Measurements from ENCODE around the gene CATSPER1.
"Not testable (repeated sequence)": the region's sequence is repeated elsewhere in the genome, so short reads cannot be mapped to it uniquely, and the experiment has no call there.

Gene CATSPER1

DNA sequence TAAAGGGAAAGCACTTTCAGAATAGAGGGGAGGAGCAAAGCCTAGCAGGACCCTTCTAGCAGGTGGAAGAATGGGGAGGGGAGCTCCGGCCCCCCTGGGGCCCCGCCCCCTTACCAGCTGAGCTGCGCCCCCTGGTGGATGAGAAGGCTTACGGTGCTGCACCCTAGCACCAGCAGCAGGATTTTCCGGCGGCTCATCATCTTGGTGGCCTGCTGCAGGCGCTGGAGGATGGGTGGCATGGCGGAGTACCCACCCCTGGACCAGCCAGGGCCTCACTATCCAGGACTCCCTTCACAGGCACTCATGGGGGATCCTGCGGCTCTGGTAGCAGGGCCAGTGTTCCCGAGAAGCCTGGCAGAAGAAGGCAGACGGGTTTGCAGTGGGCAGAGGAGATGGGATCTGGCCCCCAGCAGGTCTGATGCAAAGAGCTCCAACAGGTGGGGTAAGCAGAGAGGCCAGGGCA lies 18.9 kb upstream of the CATSPER1 start:
- DNase-seq (peak; percentile 88), ATAC-seq (peak; percentile 85)
- peaks cover 19% of the 10 kb centered on the region for H3K4me1 Mint-ChIP-seq
- peak overlapping the region; percentile 52 for H3K4me3 Mint-ChIP-seq
- peak overlapping the region; percentile 71 for H3K27ac Mint-ChIP-seq
- no peaks in the 10 kb centered on the region for H3K9me3 Mint-ChIP-seq
- H3K27me3 Mint-ChIP-seq: peaks cover 4% of the 10 kb centered on the region
- H3K36me3 Mint-ChIP-seq (ENCODE audit: low read depth): no peaks in the 10 kb centered on the region

DNA sequence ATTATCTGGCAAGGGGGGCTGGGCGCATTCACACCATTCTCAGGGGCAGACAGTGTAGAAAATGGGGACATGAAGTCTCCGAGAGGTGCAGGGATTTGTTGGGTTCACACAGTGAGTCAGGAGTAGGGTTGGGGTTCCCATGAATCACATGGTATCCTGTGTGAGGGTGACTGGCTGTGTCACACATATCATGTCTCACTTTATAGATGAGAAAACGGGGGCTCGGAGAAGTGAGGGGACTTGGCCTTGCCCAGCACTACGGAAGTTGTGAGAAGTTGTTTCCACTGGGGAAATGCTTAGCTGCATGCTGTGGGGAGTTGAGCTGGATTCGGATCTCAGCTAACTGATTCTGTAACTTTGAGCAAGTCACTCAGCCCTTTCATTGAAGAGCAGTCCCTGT lies 18.5 kb upstream of the CATSPER1 start:
- DNase-seq (no peak), ATAC-seq (peak; percentile 65)
- Mint-ChIP-seq H3K27me3 (peaks cover 4% of the 10 kb centered on the region), H3K27ac (peak overlapping the region; percentile 71), H3K4me1 (peaks cover 19% of the 10 kb centered on the region), H3K9me3 (no peaks in the 10 kb centered on the region), H3K36me3 (ENCODE audit: low read depth) (no peaks in the 10 kb centered on the region), H3K4me3 (peak overlapping the region; percentile 52)

DNA sequence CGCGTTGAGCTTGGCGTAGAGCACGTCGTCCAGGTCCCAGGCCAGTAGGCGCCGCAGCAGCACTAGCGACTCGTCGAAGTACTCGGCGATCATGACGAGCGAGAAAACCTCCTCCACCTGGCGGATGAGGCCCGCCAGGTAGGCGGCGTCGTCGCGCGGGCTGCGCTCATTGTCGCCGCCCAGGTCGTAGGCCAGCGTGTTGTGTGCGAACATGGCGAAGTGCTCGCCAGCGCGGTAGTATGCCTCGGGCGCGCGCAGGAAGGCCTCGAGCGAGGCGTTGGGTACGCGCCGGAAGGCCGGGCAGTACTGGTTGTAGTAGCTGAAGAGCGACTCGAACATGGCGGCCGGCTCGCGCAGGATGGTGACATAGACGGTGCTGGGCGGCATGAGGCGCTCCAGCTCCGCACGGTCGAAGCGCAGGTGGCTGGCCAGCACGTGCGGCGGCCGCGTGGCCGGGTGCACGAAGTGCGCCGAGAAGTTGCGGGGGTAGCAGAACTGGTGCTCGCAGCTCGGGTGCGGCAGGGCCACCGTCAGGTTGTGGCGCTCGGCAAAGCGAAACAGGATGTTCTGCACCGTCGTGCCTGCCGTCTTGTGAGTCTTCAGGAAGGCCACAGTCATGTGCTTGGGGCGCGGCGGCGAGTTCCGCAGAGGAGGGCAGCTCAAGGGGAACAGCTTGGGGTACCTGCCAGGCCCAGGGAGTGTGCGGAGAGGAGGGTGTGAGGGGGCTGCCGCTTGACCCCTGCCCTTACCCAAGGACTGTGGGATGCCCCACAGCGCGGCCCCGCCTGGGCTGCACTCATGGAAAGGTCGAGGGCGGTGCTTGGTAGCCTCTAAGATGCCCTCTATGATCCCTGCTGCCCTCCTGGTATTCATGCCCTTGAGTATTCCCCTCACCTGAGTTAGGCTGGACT lies 17.0 kb upstream of the CATSPER1 start:
- Mint-ChIP-seq H3K9me3 (no peaks in the 10 kb centered on the region), H3K27ac (no peak overlapping the region), H3K4me3 (no peak overlapping the region), H3K36me3 (ENCODE audit: low read depth) (no peaks in the 10 kb centered on the region), H3K4me1 (peaks cover 13% of the 10 kb centered on the region), H3K27me3 (peaks cover 1% of the 10 kb centered on the region)
- DNase-seq (no peak), ATAC-seq (no peak)

DNA sequence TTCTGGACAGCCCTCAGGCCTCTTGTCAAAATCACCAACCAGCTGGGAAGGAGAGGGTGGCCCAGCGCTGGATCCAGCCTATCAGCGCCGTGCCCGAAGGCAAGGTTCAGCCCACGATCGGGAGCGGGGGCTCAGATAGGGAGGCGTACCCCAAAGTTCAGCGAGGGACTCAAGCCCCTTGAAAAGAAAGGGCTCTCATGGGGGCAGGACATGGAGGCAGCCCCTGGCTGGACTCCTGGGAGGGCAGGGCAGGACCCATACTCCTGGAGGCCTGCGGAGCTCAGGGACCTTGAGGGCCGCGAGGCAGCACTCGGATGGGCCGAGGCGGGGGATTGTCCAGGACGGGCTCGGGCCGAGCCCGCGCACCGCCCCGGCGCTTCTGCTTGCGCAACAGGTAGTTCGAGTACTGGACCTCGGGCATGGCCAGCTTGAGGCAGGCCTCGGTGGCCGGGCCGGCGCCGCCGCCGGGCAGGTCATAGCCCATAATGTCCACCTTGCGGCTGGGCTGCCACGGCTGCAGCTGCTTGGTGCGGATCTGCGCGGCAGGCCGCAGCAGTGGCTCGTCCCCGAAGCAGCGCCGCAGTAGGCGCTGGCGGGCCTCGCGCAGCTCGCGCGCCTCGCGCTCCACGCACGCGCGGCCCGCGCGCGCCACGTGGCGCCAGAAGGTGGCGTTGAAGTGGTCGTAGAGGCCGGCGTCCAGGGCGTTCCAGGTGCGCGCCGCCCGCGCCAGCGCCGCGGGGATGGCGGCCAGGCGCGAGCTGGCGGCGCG lies 16.1 kb upstream of the CATSPER1 start:
- H3K36me3 Mint-ChIP-seq (ENCODE audit: low read depth): no peaks in the 10 kb centered on the region
- no peaks in the 10 kb centered on the region for H3K9me3 Mint-ChIP-seq
- H3K4me1 Mint-ChIP-seq: peaks cover 13% of the 10 kb centered on the region
- H3K4me3 Mint-ChIP-seq: no peak overlapping the region
- no peak for DNase-seq
- H3K27me3 Mint-ChIP-seq: peaks cover 1% of the 10 kb centered on the region
- H3K27ac Mint-ChIP-seq: no peak overlapping the region
- no peak for ATAC-seq

DNA sequence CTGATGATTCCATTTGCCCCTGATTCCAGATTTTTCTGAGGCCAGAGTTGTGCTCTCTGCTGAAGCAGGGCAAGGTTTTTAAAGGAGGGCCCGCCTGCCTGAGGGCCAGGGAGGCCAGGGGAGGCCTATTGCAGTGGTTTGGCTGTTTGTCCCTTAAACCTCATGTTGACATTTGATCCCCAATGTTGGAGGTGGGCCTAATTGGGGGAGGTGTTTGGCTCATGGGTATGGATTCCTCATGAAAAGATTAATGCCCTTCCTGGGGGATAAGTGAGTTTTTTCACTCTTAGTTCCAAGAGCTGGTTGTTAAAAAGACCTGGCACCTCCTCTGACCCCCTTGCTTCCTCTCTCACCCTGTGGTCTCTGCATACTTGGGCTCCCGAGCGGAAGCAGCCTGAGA lies 13.5 kb upstream of the CATSPER1 start:
- H3K4me3 Mint-ChIP-seq: no peak overlapping the region
- no peak for DNase-seq
- H3K36me3 Mint-ChIP-seq (ENCODE audit: low read depth): no peaks in the 10 kb centered on the region
- H3K27ac Mint-ChIP-seq: no peak overlapping the region
- no peaks in the 10 kb centered on the region for H3K9me3 Mint-ChIP-seq
- peaks cover 5% of the 10 kb centered on the region for H3K4me1 Mint-ChIP-seq
- H3K27me3 Mint-ChIP-seq: peaks cover 4% of the 10 kb centered on the region
- ATAC-seq: no peak

DNA sequence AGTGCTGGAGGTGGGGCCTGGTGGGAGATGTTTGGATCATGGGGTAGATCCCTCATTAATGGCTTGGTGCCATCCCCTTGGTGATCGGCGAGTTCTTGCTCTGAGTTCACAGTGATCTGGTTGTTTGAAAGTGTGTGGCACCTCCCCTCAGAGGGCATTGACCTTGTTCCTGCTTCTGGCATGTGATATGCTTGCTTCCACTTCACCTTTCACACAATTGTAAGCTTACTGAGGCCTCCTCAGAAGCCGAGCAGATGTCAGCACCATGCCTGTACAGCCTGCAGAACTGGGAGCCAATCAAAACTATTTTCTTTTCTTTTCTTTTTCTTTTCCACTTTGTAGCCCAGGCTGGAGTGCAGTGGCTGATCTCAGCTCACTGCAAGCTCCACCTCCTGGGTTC lies 11.0 kb upstream of the CATSPER1 start:
- Mint-ChIP-seq H3K4me3 (no peak overlapping the region), H3K4me1 (no peaks in the 10 kb centered on the region), H3K27me3 (peaks cover 4% of the 10 kb centered on the region), H3K27ac (no peak overlapping the region), H3K9me3 (no peaks in the 10 kb centered on the region), H3K36me3 (ENCODE audit: low read depth) (no peaks in the 10 kb centered on the region)
- DNase-seq (no peak), ATAC-seq (no peak)

DNA sequence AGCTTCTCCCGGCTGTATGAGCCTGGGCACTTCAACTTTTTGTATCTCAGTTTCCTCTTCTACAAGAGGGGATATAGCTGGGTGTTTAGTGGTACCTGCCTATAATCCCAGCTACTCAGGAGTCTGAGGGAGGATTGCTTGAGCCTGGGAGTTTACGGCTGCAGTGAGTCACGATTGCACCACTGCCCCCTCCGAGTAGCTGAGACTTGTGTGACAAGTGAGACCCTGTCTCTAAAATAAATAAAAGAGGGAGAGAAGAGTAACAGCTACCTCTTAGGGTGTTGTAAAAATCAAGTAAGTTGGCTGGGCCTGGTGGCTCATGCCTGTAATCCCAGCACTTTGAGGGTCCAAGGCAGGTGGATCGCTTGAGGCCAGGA lies 10.0 kb upstream of the CATSPER1 start:
- no peaks in the 10 kb centered on the region for H3K4me1 Mint-ChIP-seq
- DNase-seq: no peak

DNA sequence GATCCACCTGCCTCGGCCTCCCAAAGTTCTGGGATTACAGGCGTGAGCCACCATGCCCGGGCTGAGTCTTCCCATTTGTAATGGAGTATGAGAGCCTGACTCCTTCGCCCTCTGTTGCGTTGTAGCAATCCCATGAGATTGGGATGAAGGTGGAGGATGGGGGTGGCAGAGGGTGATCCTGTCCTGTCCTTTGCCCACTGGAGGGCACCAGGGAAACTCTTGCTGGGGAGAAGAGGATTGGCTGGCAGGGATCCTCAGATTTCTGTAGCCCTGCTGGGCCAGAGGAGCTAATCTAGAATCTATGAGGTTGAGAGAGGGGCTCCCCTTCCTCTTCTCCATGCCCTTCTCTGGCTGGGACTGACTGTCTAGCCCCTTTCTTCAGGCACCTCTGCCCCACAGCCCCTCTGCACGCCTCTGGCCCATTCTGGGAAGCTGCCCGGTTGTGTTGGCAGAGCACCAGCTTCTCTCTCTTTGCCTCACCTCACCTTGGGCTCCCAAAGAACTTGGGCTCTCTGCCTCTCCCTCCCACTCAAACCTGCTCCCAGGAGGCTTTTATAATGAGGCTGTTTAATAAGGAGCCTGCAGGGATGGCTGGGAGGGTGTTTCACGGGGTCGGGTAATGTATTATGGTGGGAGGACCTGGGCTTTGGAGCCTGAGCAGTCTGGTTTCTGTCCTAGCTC lies 9.5 kb upstream of the CATSPER1 start:
- DNase-seq (no peak), ATAC-seq (no peak)
- no peaks in the 10 kb centered on the region for H3K9me3 Mint-ChIP-seq
- no peak overlapping the region for H3K27ac Mint-ChIP-seq
- no peaks in the 10 kb centered on the region for H3K36me3 Mint-ChIP-seq (ENCODE audit: low read depth)
- no peaks in the 10 kb centered on the region for H3K4me1 Mint-ChIP-seq
- H3K27me3 Mint-ChIP-seq: peaks cover 4% of the 10 kb centered on the region
- no peak overlapping the region for H3K4me3 Mint-ChIP-seq

More for the DNA sequence above, 10.0 kb upstream of the CATSPER1 start:
- ATAC-seq: no peak
- Mint-ChIP-seq H3K9me3 (no peaks in the 10 kb centered on the region), H3K4me3 (no peak overlapping the region), H3K27ac (no peak overlapping the region), H3K36me3 (ENCODE audit: low read depth) (no peaks in the 10 kb centered on the region), H3K27me3 (peaks cover 4% of the 10 kb centered on the region)

DNA sequence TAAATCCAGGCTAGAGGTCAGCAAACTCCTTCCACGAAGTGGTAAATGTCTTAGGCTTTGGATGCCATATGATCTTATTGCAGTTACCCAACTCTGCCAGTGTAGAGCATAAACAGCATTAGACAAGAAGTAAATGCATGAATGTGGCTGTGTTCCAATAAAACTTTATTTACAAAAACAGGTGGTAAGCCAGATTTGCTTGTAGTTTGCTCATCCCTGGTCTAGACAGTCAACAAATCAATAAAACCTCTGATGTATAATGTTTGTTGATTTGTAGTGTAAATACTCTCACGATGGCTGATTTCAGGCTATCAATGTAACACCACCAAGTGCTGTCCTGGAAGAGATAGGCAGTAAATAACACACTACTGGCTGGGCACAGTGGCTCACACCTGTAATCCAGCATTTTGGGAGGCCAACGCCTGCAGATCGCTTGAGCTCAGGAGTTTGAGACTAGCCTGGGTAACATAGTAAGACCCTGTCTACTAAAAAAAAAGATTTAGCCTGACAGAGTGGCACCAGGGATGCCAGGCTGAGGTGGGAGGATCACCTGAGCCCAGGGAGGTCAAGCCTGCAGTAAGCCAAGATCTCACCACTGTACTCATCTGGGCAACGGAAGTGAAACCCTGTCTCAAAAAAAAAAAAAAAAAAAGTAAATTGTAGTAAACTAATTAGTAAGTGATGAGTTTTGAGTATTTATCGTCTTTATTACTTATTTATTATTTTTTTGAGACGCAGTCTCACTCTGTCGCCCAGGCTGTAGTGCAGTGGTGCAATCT lies 6.9 kb upstream of the CATSPER1 start:
- no peak for DNase-seq
- H3K4me1 Mint-ChIP-seq: no peaks in the 10 kb centered on the region
- ATAC-seq: no peak
- no peak overlapping the region for H3K27ac Mint-ChIP-seq
- peaks cover 2% of the 10 kb centered on the region for H3K27me3 Mint-ChIP-seq
- no peaks in the 10 kb centered on the region for H3K36me3 Mint-ChIP-seq (ENCODE audit: low read depth)
- no peaks in the 10 kb centered on the region for H3K9me3 Mint-ChIP-seq
- H3K4me3 Mint-ChIP-seq: no peak overlapping the region

DNA sequence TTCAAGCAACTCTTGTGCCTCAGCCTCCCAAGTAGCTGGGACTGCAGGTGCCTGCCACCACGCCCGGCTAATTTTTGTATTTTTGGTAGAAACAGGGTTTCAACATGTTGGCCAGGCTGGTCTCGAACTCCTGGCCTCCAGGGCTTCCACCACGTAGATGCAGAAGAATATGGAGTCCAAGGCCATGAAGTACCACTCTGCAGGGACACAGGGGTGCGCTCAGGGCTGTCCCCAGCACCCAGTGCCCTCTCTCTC lies 3.2 kb downstream of the CATSPER1 start:
- H3K4me3 Mint-ChIP-seq; H3K27me3 Mint-ChIP-seq; DNase-seq; H3K36me3 Mint-ChIP-seq (ENCODE audit: low read depth); H3K9me3 Mint-ChIP-seq; ATAC-seq; H3K27ac Mint-ChIP-seq: not testable (repeated sequence)
- peaks cover 14% of the 10 kb centered on the region for H3K4me1 Mint-ChIP-seq

DNA sequence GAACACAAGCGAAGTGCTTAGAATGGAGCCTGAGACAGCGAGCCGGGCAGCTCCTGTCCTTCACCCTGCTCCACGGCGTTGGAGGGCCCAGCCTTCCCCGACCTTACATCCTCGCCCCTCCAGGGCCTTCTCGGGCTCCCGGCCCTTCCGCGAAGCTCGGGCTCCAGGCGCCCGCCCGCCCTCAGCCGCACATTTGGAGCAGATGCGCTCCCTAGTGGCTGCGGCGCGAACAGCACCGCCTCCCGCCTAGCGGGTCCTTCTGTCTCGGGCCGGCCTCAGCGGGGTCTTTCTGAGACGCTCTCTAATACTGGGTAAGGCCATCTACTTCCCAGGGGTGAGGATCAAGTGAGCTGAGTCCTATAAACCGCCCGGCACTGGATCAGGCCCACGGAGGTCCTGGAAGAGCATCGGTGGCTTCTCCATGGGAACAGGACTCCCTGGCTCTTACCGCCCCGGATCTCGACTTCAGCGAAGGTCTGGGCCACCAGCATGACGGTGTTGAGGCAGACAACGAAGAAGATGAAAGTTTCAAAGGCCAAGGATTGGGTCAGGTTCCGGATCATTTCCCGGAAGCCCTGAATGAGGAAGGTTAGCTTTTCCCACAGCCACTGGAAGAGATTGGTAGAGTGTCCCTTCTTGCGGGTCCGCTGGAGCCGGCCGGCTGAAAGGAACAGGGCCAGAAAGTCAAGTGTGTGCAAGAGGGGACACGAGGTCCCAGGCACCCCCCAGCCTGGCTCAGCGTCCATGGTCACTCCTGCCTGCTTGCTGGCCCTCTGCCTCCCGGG lies 3.7 kb downstream of the CATSPER1 start:
- ATAC-seq: peak; percentile 84
- H3K4me3 Mint-ChIP-seq: no peak overlapping the region

DNA sequence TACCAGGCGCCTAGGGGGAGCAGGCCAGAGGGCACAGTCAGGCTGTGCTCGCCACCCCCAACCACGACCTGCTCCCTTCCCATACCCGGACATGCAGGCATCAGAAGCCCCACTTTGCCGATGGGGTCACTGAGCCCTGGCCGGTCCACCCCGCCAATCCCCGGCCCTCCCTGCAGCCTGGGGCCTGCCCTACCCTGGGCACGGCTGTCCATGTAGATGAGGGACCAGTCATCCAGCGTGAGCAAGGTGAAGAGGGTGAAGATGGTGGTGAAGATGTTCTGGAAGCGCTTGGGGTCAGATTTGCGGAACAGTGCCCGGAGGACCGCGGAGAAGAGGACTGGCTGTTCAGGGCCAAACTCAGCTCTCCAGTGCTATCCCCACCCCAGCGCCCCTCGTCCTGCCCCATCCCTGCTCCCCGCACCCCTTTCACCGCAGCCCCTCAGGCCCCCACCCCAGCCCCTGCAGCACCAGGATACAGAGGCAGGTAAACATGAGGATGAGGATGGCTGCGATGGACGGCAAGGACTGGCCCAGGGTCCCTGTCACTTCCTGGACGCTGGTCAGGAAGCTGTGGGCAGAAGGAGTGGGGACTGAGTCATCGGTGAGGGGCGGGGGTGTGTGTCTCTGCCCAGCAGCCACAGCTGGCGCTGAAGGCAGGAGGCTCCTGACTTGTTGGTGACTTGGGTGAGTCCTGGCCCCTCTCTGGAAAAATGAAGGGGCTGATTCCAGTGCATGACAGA lies 5.5 kb downstream of the CATSPER1 start:
- Mint-ChIP-seq H3K36me3 (ENCODE audit: low read depth) (no peaks in the 10 kb centered on the region), H3K27ac (no peak overlapping the region), H3K9me3 (no peaks in the 10 kb centered on the region), H3K4me3 (no peak overlapping the region), H3K4me1 (peaks cover 21% of the 10 kb centered on the region), H3K27me3 (peaks cover 7% of the 10 kb centered on the region)
- DNase-seq: peak; percentile 29
- peak; percentile 30 for ATAC-seq

More for the DNA sequence above, 3.7 kb downstream of the CATSPER1 start:
- Mint-ChIP-seq H3K27me3 (peaks cover 7% of the 10 kb centered on the region), H3K27ac (no peak overlapping the region), H3K4me1 (peaks cover 16% of the 10 kb centered on the region), H3K36me3 (ENCODE audit: low read depth) (no peaks in the 10 kb centered on the region), H3K9me3 (no peaks in the 10 kb centered on the region)
- peak; percentile 92 for DNase-seq

DNA sequence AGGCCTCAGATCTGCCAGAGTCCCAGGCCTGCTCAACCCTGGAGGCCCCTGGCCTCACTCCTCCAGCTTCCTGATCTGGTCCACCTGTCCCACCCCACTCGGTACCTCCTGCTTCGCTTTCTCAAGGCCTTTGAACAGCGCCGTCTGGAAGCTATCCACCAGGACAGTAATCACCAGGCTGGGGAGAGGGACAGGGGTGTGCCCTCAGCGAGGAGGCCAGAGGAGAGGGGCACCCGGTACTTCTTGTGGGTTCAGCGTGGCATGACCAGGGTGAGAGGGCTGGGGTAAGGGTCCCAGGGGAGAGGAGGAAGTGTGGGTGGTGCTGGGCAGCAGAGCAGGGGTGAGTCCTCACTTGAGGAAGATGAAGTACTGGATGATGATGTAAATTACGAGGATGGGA lies 6.1 kb downstream of the CATSPER1 start:
- Mint-ChIP-seq H3K9me3 (no peaks in the 10 kb centered on the region), H3K27me3 (peaks cover 7% of the 10 kb centered on the region), H3K36me3 (ENCODE audit: low read depth) (no peaks in the 10 kb centered on the region), H3K4me3 (no peak overlapping the region), H3K27ac (no peak overlapping the region), H3K4me1 (peaks cover 21% of the 10 kb centered on the region)
- DNase-seq: no peak
- ATAC-seq: no peak

All from activated naive CD8-positive, alpha-beta T cell treated with anti-CD3 and anti-CD28 coated beads, Interleukin-2, amount 50 U/mL, for 24 hours (primary cell).